OCI-M2 (cell line): Measurements from ENCODE around the gene RASGEF1C.

Source experiments
- DNase-seq: peaks from one replicate; lab custom pipeline; 2025; ENCODE audit not compliant: unreplicated experiment; lab: John Stamatoyannopoulos, UW

The RASGEF1C gene

GRCh38 chr5:180180421-180180820 lies 28.6 kb downstream of the RASGEF1C start:
- DNase-seq = no peak

- DNase-seq = no peak
Measured at GRCh38 chr5:180179442-180180420, 29.3 kb downstream of the RASGEF1C start.

- no peak for DNase-seq
Measured at GRCh38 chr5:180178531-180179441, 30.2 kb downstream of the RASGEF1C start.

- DNase-seq = no peak
Measured at GRCh38 chr5:180176191-180176590, 32.8 kb downstream of the RASGEF1C start.

- no peak for DNase-seq
Measured at GRCh38 chr5:180175015-180175431, 34.0 kb downstream of the RASGEF1C start.

- no peak for DNase-seq
Measured at GRCh38 chr5:180174587-180174972, 34.4 kb downstream of the RASGEF1C start.

GRCh38 chr5:180173875-180174586 lies 35.0 kb downstream of the RASGEF1C start:
- DNase-seq = no peak

- no peak for DNase-seq
Measured at GRCh38 chr5:180173198-180173544, 35.8 kb downstream of the RASGEF1C start.

- no peak for DNase-seq
Measured at GRCh38 chr5:180172447-180173197, 36.4 kb downstream of the RASGEF1C start.

GRCh38 chr5:180171568-180172094 lies 37.4 kb downstream of the RASGEF1C start:
- no peak for DNase-seq

GRCh38 chr5:180170810-180171567 lies 38.0 kb downstream of the RASGEF1C start:
- DNase-seq = no peak

GRCh38 chr5:180170106-180170809 lies 38.8 kb downstream of the RASGEF1C start:
- no peak for DNase-seq

- DNase-seq = no peak
Measured at GRCh38 chr5:180169248-180170105, 39.5 kb downstream of the RASGEF1C start.

GRCh38 chr5:180168758-180169157 lies 40.3 kb downstream of the RASGEF1C start:
- DNase-seq = no peak

- no peak for DNase-seq
Measured at GRCh38 chr5:180166176-180166575, 42.8 kb downstream of the RASGEF1C start.

GRCh38 chr5:180162304-180162661 lies 46.7 kb downstream of the RASGEF1C start:
- no peak for DNase-seq

- no peak for DNase-seq
Measured at GRCh38 chr5:180161420-180162303, 47.3 kb downstream of the RASGEF1C start.
